HepG2 (cell line): ENCODE measurements around the gene RBM26. TPM values are rescaled to one million over a fixed set of nuclear protein-coding genes. Genes with fewer than 3 reads are reported as not detected.

Experiments
- EP300 ChIP-seq, 3 experiments: sonication (generic) in 1 of 3; formaldehyde crosslinking in 1 of 3; IDR thresholded peaks; 2 replicates each; pipeline versions ENCODE4 v1.5.1 to v1.6.1; 2011 to 2020; ENCODE audit warnings: low read depth in 2 of 3, low read length in 2 of 3, borderline replicate concordance in 1 of 3, improper control_type of control experiment in 1 of 3, mild to moderate bottlenecking in 1 of 3, missing genetic modification reagents in 1 of 3, moderate library complexity in 1 of 3
- FOXA3 ChIP-seq: IDR thresholded peaks from 2 replicates; pipeline ENCODE4 v1.6.1; 2016; ENCODE audit warnings: missing genetic modification reagents, missing compliant biosample characterization
- HES4 ChIP-seq: sonication (generic); formaldehyde crosslinking; IDR thresholded peaks from 2 replicates; pipeline ENCODE4 v1.9.0; 2021; ENCODE audit warnings: mild to moderate bottlenecking, missing genetic modification reagents, borderline replicate concordance
- HMG20A ChIP-seq: IDR thresholded peaks from 2 replicates; pipeline ENCODE4 v1.6.1; 2016; ENCODE audit warnings: borderline replicate concordance
- HOXA7 ChIP-seq: sonication (generic); formaldehyde crosslinking; IDR thresholded peaks from 2 replicates; pipeline ENCODE4 v1.8.1; 2022; ENCODE audit warnings: mild to moderate bottlenecking, missing genetic modification reagents, moderate library complexity
- JARID2 ChIP-seq: sonication (generic); formaldehyde crosslinking; IDR thresholded peaks from 2 replicates; pipeline ENCODE4 v1.8.1; 2023; ENCODE audit warnings: missing genetic modification reagents, inconsistent platforms; ENCODE audit not compliant: insufficient replicate concordance
- MAFF ChIP-seq: IDR thresholded peaks from 2 replicates; pipeline ENCODE4 v1.6.1; 2011; ENCODE audit warnings: low read depth, low read length, improper control_type of control experiment
- MTA1 ChIP-seq: sonication (generic); formaldehyde crosslinking; IDR thresholded peaks from 2 replicates; pipeline ENCODE4 v1.4.0; 2020; ENCODE audit warnings: missing genetic modification reagents, mild to moderate bottlenecking, borderline replicate concordance
- MYC ChIP-seq: sonication (generic); formaldehyde crosslinking; IDR thresholded peaks from 2 replicates; pipeline ENCODE4 v1.9.0; 2021; ENCODE audit warnings: missing genetic modification reagents, borderline replicate concordance
- ZNF235 ChIP-seq: sonication (generic); formaldehyde crosslinking; IDR thresholded peaks from 2 replicates; pipeline ENCODE4 v1.8.1; 2023; ENCODE audit warnings: mild to moderate bottlenecking, missing genetic modification reagents, borderline replicate concordance
- ZNF331 ChIP-seq: sonication (generic); formaldehyde crosslinking; IDR thresholded peaks from 2 replicates; pipeline ENCODE4 v1.4.0; 2020; ENCODE audit warnings: missing genetic modification reagents
- ZNF431 ChIP-seq: sonication (generic); formaldehyde crosslinking; IDR thresholded peaks from 2 replicates; pipeline ENCODE4 v1.9.0; 2022; ENCODE audit warnings: missing genetic modification reagents, low read depth, mild to moderate bottlenecking, borderline replicate concordance
- ZNF747 ChIP-seq: sonication (generic); formaldehyde crosslinking; IDR thresholded peaks from 2 replicates; pipeline ENCODE4 v1.8.1; 2023; ENCODE audit warnings: missing genetic modification reagents, mild to moderate bottlenecking, borderline replicate concordance
- ZNF768 ChIP-seq: sonication (generic); formaldehyde crosslinking; IDR thresholded peaks from 2 replicates; pipeline ENCODE4 v1.4.0; 2020; ENCODE audit warnings: missing genetic modification reagents
- polyA plus RNA-seq, 8 experiments: library from polyadenylated mRNA; depleted of rRNA in 3 of 8; stranded (reverse) in 7 of 8; unstranded in 1 of 8; fragments of >200 nt; fragmentation: Illumina TruSeq in 4 of 8; extraction: Trizol in 4 of 8; gene quantifications; 2 replicates each; pipeline versions ENCODE4 v1.2.1 to v1.2.3, GENCODE V29; 2011 to 2016; ENCODE audit warnings: low read depth in 4 of 8, missing spikeins in 1 of 8, mixed read lengths in 1 of 8; ENCODE audit not compliant: insufficient read depth in 1 of 8
- total RNA-seq, 5 experiments: library from RNA; depleted of rRNA; stranded (reverse); fragments of >200 nt; fragmentation: Illumina TruSeq; extraction: Trizol; gene quantifications; 2 replicates each; pipeline ENCODE4 v1.2.3, GENCODE V29; 2016; ENCODE audit warnings: low read depth in 1 of 5
- TF ChIP-seq, protein P1 (sequence below): IDR thresholded peaks from 2 replicates; pipeline ENCODE4 v1.4.0; 2020; ENCODE audit warnings: mild to moderate bottlenecking, missing genetic modification reagents
- TF ChIP-seq, protein P2 (sequence below): sonication (generic); formaldehyde crosslinking; IDR thresholded peaks from 2 replicates; pipeline ENCODE4 v1.5.0; 2020; ENCODE audit warnings: mild to moderate bottlenecking, missing genetic modification reagents, borderline replicate concordance
- TF ChIP-seq, protein P3 (sequence below): sonication (generic); formaldehyde crosslinking; IDR thresholded peaks from 2 replicates; pipeline ENCODE4 v1.4.0; 2020; ENCODE audit warnings: mild to moderate bottlenecking, low read depth, missing genetic modification reagents

The RBM26 gene
- total and polyA plus RNA-seq, 2 of the 13 experiments (the other 11 are each of a cell fraction or from before 2014, with no cell fraction given), result 19.4 to 34.4 TPM

DNA sequence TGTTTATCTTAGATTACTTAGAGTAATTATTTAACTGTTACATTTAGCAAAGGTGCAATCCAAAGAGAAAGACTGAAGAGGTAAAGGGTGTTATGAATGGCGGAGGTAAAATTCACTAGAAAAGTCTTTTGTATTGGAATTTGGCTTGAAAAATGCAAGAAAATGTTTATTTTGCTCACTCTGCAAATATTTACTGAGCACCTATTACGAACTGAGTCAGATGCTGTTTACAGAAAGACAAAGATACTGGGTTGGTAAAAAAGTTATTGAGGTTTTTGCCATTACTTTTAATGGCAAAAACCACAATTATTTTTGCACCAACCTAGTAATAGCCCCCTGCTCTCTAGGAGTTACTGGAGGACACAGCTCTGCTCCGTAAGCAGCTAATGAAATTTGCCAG, 135.2 kb downstream of the RBM26 start (continued):
- TF ChIP-seq HOXA7 (CRISPR knock-in tag), result no peak
- TF ChIP-seq MTA1 (CRISPR knock-in tag), result no peak
- TF ChIP-seq ZNF768 (CRISPR knock-in tag), result no peak
- TF ChIP-seq ZNF331 (CRISPR knock-in tag), result no peak
- TF ChIP-seq MYC (CRISPR knock-in tag), result no peak
- TF ChIP-seq MAFF, result peak; percentile 83
- no peak for TF ChIP-seq ZNF747 (CRISPR knock-in tag)
- TF ChIP-seq HES4 (CRISPR knock-in tag), result no peak
- TF ChIP-seq FOXA3 (CRISPR knock-in tag), result peak; percentile 70
- no peak for TF ChIP-seq ZNF235
- peak in 1 of 2 experiments; percentile 25; a peak in 1 of 4 replicates for TF ChIP-seq EP300 (IDR thresholded peaks at IDR 0.05; ENCODE audit: low read depth in 2 of 2, low read length in 2 of 2)
- no peak for TF ChIP-seq EP300 (CRISPR knock-in tag; IDR thresholded peaks at IDR 0.05; ENCODE audit: borderline replicate concordance)
- TF ChIP-seq, protein P1, sequence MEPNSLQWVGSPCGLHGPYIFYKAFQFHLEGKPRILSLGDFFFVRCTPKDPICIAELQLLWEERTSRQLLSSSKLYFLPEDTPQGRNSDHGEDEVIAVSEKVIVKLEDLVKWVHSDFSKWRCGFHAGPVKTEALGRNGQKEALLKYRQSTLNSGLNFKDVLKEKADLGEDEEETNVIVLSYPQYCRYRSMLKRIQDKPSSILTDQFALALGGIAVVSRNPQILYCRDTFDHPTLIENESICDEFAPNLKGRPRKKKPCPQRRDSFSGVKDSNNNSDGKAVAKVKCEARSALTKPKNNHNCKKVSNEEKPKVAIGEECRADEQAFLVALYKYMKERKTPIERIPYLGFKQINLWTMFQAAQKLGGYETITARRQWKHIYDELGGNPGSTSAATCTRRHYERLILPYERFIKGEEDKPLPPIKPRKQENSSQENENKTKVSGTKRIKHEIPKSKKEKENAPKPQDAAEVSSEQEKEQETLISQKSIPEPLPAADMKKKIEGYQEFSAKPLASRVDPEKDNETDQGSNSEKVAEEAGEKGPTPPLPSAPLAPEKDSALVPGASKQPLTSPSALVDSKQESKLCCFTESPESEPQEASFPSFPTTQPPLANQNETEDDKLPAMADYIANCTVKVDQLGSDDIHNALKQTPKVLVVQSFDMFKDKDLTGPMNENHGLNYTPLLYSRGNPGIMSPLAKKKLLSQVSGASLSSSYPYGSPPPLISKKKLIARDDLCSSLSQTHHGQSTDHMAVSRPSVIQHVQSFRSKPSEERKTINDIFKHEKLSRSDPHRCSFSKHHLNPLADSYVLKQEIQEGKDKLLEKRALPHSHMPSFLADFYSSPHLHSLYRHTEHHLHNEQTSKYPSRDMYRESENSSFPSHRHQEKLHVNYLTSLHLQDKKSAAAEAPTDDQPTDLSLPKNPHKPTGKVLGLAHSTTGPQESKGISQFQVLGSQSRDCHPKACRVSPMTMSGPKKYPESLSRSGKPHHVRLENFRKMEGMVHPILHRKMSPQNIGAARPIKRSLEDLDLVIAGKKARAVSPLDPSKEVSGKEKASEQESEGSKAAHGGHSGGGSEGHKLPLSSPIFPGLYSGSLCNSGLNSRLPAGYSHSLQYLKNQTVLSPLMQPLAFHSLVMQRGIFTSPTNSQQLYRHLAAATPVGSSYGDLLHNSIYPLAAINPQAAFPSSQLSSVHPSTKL, result peak; percentile 49
- no peak for TF ChIP-seq ZNF431 (CRISPR knock-in tag)
- TF ChIP-seq, protein P2, sequence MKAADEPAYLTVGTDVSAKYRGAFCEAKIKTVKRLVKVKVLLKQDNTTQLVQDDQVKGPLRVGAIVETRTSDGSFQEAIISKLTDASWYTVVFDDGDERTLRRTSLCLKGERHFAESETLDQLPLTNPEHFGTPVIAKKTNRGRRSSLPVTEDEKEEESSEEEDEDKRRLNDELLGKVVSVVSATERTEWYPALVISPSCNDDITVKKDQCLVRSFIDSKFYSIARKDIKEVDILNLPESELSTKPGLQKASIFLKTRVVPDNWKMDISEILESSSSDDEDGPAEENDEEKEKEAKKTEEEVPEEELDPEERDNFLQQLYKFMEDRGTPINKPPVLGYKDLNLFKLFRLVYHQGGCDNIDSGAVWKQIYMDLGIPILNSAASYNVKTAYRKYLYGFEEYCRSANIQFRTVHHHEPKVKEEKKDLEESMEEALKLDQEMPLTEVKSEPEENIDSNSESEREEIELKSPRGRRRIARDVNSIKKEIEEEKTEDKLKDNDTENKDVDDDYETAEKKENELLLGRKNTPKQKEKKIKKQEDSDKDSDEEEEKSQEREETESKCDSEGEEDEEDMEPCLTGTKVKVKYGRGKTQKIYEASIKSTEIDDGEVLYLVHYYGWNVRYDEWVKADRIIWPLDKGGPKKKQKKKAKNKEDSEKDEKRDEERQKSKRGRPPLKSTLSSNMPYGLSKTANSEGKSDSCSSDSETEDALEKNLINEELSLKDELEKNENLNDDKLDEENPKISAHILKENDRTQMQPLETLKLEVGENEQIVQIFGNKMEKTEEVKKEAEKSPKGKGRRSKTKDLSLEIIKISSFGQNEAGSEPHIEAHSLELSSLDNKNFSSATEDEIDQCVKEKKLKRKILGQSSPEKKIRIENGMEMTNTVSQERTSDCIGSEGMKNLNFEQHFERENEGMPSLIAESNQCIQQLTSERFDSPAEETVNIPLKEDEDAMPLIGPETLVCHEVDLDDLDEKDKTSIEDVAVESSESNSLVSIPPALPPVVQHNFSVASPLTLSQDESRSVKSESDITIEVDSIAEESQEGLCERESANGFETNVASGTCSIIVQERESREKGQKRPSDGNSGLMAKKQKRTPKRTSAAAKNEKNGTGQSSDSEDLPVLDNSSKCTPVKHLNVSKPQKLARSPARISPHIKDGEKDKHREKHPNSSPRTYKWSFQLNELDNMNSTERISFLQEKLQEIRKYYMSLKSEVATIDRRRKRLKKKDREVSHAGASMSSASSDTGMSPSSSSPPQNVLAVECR (CRISPR knock-in tag), result no peak
- TF ChIP-seq, protein P3, sequence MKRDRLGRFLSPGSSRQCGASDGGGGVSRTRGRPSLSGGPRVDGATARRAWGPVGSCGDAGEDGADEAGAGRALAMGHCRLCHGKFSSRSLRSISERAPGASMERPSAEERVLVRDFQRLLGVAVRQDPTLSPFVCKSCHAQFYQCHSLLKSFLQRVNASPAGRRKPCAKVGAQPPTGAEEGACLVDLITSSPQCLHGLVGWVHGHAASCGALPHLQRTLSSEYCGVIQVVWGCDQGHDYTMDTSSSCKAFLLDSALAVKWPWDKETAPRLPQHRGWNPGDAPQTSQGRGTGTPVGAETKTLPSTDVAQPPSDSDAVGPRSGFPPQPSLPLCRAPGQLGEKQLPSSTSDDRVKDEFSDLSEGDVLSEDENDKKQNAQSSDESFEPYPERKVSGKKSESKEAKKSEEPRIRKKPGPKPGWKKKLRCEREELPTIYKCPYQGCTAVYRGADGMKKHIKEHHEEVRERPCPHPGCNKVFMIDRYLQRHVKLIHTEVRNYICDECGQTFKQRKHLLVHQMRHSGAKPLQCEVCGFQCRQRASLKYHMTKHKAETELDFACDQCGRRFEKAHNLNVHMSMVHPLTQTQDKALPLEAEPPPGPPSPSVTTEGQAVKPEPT, result no peak
- TF ChIP-seq JARID2, result no peak
- TF ChIP-seq HMG20A (CRISPR knock-in tag), result peak; percentile 32; the same call in 1 of the 2 replicates
